Nephron (organoid): ENCODE measurements around the gene RPSA.
"Not testable (repeated sequence)": the region's sequence is repeated elsewhere in the genome, so short reads cannot be mapped to it uniquely, and the experiment has no call there.

ENCODE experiments used
- H3K27ac Mint-ChIP-seq, 3 experiments: 2 replicates each; pipeline ENCODE4 v1.8.0; 2020; ENCODE audit warnings: mixed read lengths in 3 of 3, mild to moderate bottlenecking in 2 of 3, moderate library complexity in 1 of 3
- H3K27me3 Mint-ChIP-seq: 2 replicates; pipeline ENCODE4 v1.8.0; 2021; ENCODE audit warnings: low read depth, mild to moderate bottlenecking, moderate library complexity, mixed read lengths
- H3K36me3 Mint-ChIP-seq: 2 replicates; pipeline ENCODE4 v1.8.0; 2020; ENCODE audit warnings: low read depth, mixed read lengths
- H3K4me1 Mint-ChIP-seq: 2 replicates; pipeline ENCODE4 v1.8.0; 2020; ENCODE audit warnings: mixed read lengths
- H3K4me3 Mint-ChIP-seq, 3 experiments: 2 replicates each; pipeline ENCODE4 v1.8.0; 2020; ENCODE audit warnings: mild to moderate bottlenecking in 3 of 3, mixed read lengths in 3 of 3, moderate library complexity in 2 of 3
- H3K9me3 Mint-ChIP-seq: 2 replicates; pipeline ENCODE4 v1.8.0; 2020; ENCODE audit warnings: mixed read lengths
- TF ChIP-seq, protein P1 (sequence below), 3 experiments: fragments of 200-600 bp; sonication (generic); IDR thresholded peaks; one replicate each; pipeline ENCODE4 v1.5.0; 2021; ENCODE audit warnings: antibody characterized with exemption in 3 of 3; ENCODE audit not compliant: unreplicated experiment in 3 of 3

The RPSA gene

DNA sequence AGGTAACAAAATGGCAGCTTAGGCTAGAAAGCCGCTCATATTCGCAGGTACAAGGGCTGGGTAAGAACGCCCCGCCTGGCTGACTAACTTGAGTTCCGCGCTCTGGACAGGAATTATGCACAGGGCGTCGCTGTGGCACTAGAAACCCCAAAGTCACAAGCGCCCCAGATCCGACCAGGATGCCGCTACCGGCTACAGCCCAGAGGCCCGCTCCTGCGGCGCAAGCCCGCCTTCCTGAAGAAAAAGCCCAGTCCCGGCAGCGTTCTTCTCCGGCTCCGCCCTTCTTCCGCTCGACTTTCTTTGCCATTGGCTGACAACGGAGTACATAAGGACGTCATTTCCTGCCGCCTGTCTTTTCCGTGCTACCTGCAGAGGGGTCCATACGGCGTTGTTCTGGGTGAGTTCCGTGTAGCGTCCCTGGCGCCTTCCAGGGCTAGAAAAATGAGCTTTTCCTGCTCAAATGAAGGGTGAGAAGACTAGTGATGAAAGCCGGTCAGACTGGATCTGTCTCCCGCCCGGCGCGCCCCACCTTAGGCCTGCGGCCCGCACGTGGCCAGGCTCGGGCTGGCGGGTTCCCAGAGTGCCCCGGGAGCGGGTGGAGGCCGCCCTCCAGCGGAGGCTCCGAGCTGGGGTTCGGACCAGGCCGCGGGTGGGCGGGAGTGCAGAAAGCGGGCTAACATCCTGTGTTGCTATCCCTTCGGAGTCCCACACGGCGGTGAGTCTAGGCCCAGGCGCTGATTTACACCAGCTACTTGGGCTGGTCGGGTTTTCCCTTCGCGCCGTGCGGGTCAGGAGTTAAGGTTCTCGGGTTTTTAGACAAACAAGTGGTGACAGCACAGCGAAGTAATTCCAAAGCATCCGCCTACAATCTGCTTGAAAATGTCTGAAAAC, at the start of gene RPSA:
TSS of gene RPSA (plus strand) at position 353 of the 891 bp plus-strand sequence. CDS start 934 bp downstream, outside the sequence.
- Mint-ChIP-seq H3K27me3 (no peaks in the 10 kb centered on the region), H3K4me3 (peak within 1 kb of the TSS; percentile 90 to 96 (median 93)), H3K9me3 (no peaks in the 10 kb centered on the region), H3K27ac (peak within 1 kb of the TSS; percentile 92 to 95 (median 95)), H3K4me1 (peaks cover 23% of the 10 kb centered on the region), H3K36me3 (peaks cover 36% of the 10 kb centered on the region)
- TF ChIP-seq, protein P1, sequence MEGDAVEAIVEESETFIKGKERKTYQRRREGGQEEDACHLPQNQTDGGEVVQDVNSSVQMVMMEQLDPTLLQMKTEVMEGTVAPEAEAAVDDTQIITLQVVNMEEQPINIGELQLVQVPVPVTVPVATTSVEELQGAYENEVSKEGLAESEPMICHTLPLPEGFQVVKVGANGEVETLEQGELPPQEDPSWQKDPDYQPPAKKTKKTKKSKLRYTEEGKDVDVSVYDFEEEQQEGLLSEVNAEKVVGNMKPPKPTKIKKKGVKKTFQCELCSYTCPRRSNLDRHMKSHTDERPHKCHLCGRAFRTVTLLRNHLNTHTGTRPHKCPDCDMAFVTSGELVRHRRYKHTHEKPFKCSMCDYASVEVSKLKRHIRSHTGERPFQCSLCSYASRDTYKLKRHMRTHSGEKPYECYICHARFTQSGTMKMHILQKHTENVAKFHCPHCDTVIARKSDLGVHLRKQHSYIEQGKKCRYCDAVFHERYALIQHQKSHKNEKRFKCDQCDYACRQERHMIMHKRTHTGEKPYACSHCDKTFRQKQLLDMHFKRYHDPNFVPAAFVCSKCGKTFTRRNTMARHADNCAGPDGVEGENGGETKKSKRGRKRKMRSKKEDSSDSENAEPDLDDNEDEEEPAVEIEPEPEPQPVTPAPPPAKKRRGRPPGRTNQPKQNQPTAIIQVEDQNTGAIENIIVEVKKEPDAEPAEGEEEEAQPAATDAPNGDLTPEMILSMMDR (IDR thresholded peaks at IDR 0.05; ENCODE audit: unreplicated experiment in 3 of 3): peak in 1 of 3 experiments; percentile 41

DNA sequence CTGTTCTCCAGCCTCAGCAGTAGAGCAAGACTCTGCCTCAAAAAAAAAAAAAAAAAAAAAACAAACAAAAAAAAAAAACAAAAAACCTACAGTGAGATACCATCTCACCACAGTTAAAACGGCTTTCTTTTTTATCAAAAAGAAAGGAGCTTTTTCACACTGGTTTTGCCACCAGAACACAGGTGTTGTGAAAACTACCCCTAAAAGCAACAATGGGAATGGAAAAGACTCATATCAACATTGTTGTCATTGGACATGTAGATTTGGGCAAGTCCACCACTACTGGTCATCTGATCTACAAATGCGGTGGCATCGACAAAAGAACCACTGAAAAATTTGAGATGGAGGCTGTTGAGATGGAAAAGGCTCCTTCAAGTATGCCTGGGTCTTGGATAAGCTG, 48.2 kb upstream of the RPSA start:
- no peaks in the 10 kb centered on the region for H3K4me1 Mint-ChIP-seq
- TF ChIP-seq, protein P1 (IDR thresholded peaks at IDR 0.05; ENCODE audit: unreplicated experiment in 3 of 3): no peak
- H3K27ac Mint-ChIP-seq: no peak overlapping the region
- no peak overlapping the region for H3K4me3 Mint-ChIP-seq
- H3K9me3 Mint-ChIP-seq: no peaks in the 10 kb centered on the region
- no peaks in the 10 kb centered on the region for H3K27me3 Mint-ChIP-seq
- no peaks in the 10 kb centered on the region for H3K36me3 Mint-ChIP-seq

DNA sequence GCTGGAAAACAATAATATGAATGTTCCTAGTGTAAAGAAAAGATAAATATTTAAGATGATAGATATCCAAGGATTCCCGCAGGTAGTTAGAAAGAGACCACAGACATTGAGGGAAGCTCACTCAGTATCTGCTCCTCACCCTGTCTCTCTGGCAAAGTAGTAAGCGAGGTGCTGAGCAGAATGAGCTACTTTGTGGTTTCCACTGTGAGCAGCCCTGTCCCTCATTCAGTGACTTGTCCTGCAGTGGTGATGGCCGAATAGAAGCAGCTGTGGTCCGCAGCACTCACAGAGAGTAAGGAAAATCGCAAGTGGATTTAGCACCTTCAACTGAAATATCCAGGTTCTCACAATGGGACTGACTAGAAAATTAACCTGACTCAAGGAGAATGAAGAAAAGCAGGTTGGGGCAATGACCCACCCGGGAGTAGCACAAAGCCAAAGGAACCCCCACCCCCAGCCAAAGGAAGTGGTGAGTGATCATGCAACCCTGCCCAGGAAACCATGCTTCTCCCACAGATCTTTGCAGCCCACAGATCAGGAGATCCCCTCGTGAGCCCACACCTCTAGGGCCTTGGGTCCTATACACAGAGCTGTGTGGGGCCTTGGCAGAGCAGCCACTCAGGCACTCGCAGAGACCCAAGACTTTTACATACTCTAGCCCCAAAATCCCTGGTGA, 45.1 kb upstream of the RPSA start:
- H3K9me3 Mint-ChIP-seq: no peaks in the 10 kb centered on the region
- TF ChIP-seq, protein P1 (IDR thresholded peaks at IDR 0.05; ENCODE audit: unreplicated experiment in 3 of 3): no peak
- no peaks in the 10 kb centered on the region for H3K36me3 Mint-ChIP-seq
- H3K4me3 Mint-ChIP-seq: no peak overlapping the region
- no peaks in the 10 kb centered on the region for H3K27me3 Mint-ChIP-seq
- no peak overlapping the region for H3K27ac Mint-ChIP-seq
- H3K4me1 Mint-ChIP-seq: no peaks in the 10 kb centered on the region

DNA sequence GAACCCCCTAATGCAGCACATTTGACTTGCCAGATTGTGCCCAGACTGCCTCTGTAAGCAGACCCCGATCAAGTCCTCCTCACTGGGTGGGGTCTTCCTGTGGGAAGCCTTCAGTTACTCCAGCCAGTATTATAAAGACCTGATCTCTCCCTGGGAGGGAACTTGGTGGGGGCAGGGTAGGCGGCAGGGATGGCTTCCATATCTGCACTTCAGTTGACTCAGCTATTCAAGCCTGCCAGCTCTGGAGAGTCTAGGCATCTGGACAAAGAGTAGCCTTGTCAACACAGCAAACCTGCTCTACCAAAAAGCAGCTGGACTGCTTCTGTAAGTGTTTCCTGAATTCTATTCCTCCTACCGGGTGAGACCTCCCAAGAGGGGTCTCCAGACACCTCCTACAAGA, 44.3 kb upstream of the RPSA start:
- TF ChIP-seq, protein P1 (IDR thresholded peaks at IDR 0.05; ENCODE audit: unreplicated experiment in 3 of 3): no peak
- no peaks in the 10 kb centered on the region for H3K4me1 Mint-ChIP-seq
- no peaks in the 10 kb centered on the region for H3K9me3 Mint-ChIP-seq
- H3K27me3 Mint-ChIP-seq: no peaks in the 10 kb centered on the region
- H3K27ac Mint-ChIP-seq: no peak overlapping the region
- no peak overlapping the region for H3K4me3 Mint-ChIP-seq
- no peaks in the 10 kb centered on the region for H3K36me3 Mint-ChIP-seq

DNA sequence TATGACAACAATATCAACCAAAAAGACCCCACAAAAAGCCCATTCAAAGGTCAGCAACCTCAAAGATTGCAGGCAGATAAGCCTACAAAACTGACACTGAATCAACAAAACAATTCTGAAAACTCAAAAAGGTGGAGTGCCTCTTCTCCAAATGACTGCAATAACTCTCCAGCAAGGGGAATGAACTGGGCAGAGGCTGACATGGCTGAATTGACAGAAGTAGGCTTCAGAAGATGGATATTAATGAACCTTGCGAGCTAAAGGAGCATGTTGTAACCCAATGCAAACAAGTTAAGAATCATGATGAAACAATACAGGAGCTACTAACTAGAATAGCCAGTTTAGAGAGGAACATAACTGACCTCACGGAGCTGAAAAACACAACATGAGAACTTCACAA, 43.7 kb upstream of the RPSA start:
- Mint-ChIP-seq H3K4me1 (no peaks in the 10 kb centered on the region), H3K36me3 (no peaks in the 10 kb centered on the region), H3K9me3 (no peaks in the 10 kb centered on the region), H3K27me3 (no peaks in the 10 kb centered on the region), H3K27ac (no peak overlapping the region), H3K4me3 (no peak overlapping the region)
- TF ChIP-seq, protein P1 (IDR thresholded peaks at IDR 0.05; ENCODE audit: unreplicated experiment in 3 of 3): no peak

DNA sequence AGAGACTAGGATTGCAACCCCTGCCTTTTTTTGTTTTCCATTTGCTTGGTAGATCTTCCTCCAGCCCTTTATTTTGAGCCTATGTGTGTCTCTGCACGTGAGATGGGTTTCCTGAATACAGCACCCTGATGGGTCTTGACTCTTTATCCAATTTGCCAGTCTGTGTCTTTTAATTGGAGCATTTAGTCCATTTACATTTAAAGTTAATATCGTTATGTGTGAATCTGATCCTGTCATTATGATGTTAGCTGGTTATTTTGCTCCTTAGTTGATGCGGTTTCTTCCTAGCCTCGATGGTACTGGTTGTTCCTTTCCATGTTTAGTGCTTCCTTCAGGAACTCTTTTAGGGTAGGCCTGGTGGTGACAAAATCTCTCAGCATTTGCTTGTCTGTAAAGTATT, 36.1 kb upstream of the RPSA start:
- H3K36me3 Mint-ChIP-seq, H3K4me1 Mint-ChIP-seq, H3K4me3 Mint-ChIP-seq, H3K27ac Mint-ChIP-seq, H3K27me3 Mint-ChIP-seq: not testable (repeated sequence)
- H3K9me3 Mint-ChIP-seq: peaks cover 30% of the 10 kb centered on the region
